Kidney (tissue), 14 donors: ENCODE results near the gene SMAD2. TPM values are rescaled to one million over a fixed set of nuclear protein-coding genes. Genes with fewer than 3 reads are reported as not detected.

ENCODE experiments used
- DNase-seq, 5 donors: peaks; one replicate each; pipeline ENCODE4 v3.0.0-alpha.2; 2013 to 2020
- FAIRE-seq: peaks from 2 replicates; lab custom pipeline; 2012; peaks lifted over from hg19 to GRCh38; lab: Jason Lieb, UNC
- H3K27ac ChIP-seq, 2 donors: one replicate each; pipeline ENCODE4 v1.7.0; 2013; ENCODE audit warnings: low read depth in 2 of 2, low read length in 2 of 2, inconsistent platforms in 1 of 2
- H3K27me3 ChIP-seq: one replicate; pipeline ENCODE4 v1.7.1; 2013; ENCODE audit warnings: low read length, inconsistent platforms; ENCODE audit not compliant: control insufficient read depth, insufficient read depth
- H3K36me3 ChIP-seq, 3 donors: one replicate each; pipeline versions ENCODE4 v1.7.0 to v1.7.1; 2013; ENCODE audit warnings: low read length in 3 of 3, control low read depth in 1 of 3, inconsistent platforms in 1 of 3; ENCODE audit not compliant: insufficient read depth in 3 of 3, control insufficient read depth in 2 of 3
- H3K4me1 ChIP-seq, 3 donors: one replicate each; pipeline versions ENCODE4 v1.7.0 to v1.7.1; 2013; ENCODE audit warnings: low read length in 3 of 3, inconsistent platforms in 1 of 3, low read depth in 1 of 3; ENCODE audit not compliant: control insufficient read depth in 2 of 3, insufficient read depth in 2 of 3
- H3K4me3 ChIP-seq, 3 donors: one replicate each; pipeline versions ENCODE4 v1.7.0 to v1.8.1; 2013; ENCODE audit warnings: low read length in 3 of 3, control low read depth in 1 of 3, inconsistent platforms in 1 of 3
- H3K9ac ChIP-seq, 3 donors: one replicate each; pipeline versions ENCODE4 v1.7.0 to v1.7.1; 2013; ENCODE audit warnings: low read length in 3 of 3, control low read depth in 1 of 3, inconsistent platforms in 1 of 3
- H3K9me3 ChIP-seq, 3 donors: one replicate each; pipeline versions ENCODE4 v1.7.0 to v1.7.1; 2013; ENCODE audit warnings: low read length in 3 of 3, control low read depth in 1 of 3, inconsistent platforms in 1 of 3; ENCODE audit not compliant: control insufficient read depth in 2 of 3, insufficient read depth in 1 of 3
- CTCF ChIP-seq: IDR thresholded peaks from 3 replicates; pipeline ENCODE4 v1.5.1; 2012; ENCODE audit warnings: mild to moderate bottlenecking, moderate library complexity, borderline replicate concordance; ENCODE audit not compliant: insufficient read depth; ENCODE audit errors: extremely low read depth
- intact Hi-C: fragments of 100-400 bp; cut with DNase I; formaldehyde crosslinking; loops from one replicate; pipeline ENCODE4 v1.11.1; 2022
- polyA plus RNA-seq: library from polyadenylated mRNA; stranded (reverse); fragments of 350-450 nt; fragmentation: Illumina TruSeq; extraction: RNeasy Lipid Tissue Mini Kit (QIAGEN cat#74804); gene quantifications from one replicate; pipeline ENCODE4 v1.2.3, GENCODE V29; 2014; ENCODE audit warnings: low read depth, low replicate concordance; ENCODE audit not compliant: insufficient read depth
- total RNA-seq: library from RNA; stranded (reverse); fragmentation: NEBNext Ultra II Directional; extraction: Animal tissue kit (Norgen Biotek cat#: 25700); gene quantifications from one replicate; pipeline ENCODE4 v1.2.1, GENCODE V29; 2021
- donor health status: control.
- donor health status: control.
- donor health status: control.
- donor health status: control.
- donor health status: control.
- donor health status: DM: yes; HTN: yes; CAD: no.
- donor health status: Normal renal cell carcinoma (clear cell type).

The SMAD2 gene
- total and polyA plus RNA-seq, 2 donors from 2014 or later = 29.9 to 147 TPM

GRCh38 chr18:47800248-47800647, 130.2 kb downstream of the SMAD2 start:
- Histone ChIP-seq H3K4me1 (no peaks in the 10 kb centered on the region), H3K27ac (no peak overlapping the region), H3K36me3 (no peaks in the 10 kb centered on the region), H3K4me3 (no peak overlapping the region), H3K9ac (no peak overlapping the region), H3K27me3 (no peaks in the 10 kb centered on the region), H3K9me3 (no peaks in the 10 kb centered on the region)
- no peak for TF ChIP-seq CTCF
- DNase-seq (peak in 2 of 5 donors; percentile 44 to 66), FAIRE-seq (no peak)
- intact Hi-C loops = no loop called here

- no peak for FAIRE-seq
- Histone ChIP-seq H3K36me3 (no peaks in the 10 kb centered on the region), H3K27me3 (no peaks in the 10 kb centered on the region), H3K4me1 (no peaks in the 10 kb centered on the region), H3K4me3 (no peak overlapping the region), H3K9ac (no peak overlapping the region), H3K9me3 (no peaks in the 10 kb centered on the region), H3K27ac (no peak overlapping the region)
- intact Hi-C loops = no loop called here
- DNase-seq = peak in 1 of 5 donors; percentile 12
- no peak for TF ChIP-seq CTCF
Measured at GRCh38 chr18:47799376-47799775, 131.1 kb downstream of the SMAD2 start.

- Histone ChIP-seq H3K4me3 (no peak overlapping the region), H3K27me3 (no peaks in the 10 kb centered on the region), H3K9me3 (no peaks in the 10 kb centered on the region), H3K36me3 (no peaks in the 10 kb centered on the region), H3K9ac (no peak overlapping the region), H3K27ac (no peak overlapping the region), H3K4me1 (no peaks in the 10 kb centered on the region)
- FAIRE-seq (no peak), DNase-seq (no peak)
- TF ChIP-seq CTCF = no peak
- intact Hi-C loops = no loop called here
Measured at GRCh38 chr18:47798366-47798765, 132.1 kb downstream of the SMAD2 start.

GRCh38 chr18:47797126-47797525, 133.3 kb downstream of the SMAD2 start:
- FAIRE-seq (no peak), DNase-seq (no peak)
- TF ChIP-seq CTCF = no peak
- Histone ChIP-seq H3K27ac (no peak overlapping the region), H3K9me3 (no peaks in the 10 kb centered on the region), H3K4me3 (no peak overlapping the region), H3K4me1 (no peaks in the 10 kb centered on the region), H3K27me3 (no peaks in the 10 kb centered on the region), H3K36me3 (no peaks in the 10 kb centered on the region), H3K9ac (no peak overlapping the region)
- intact Hi-C loops = no loop called here
